HG03280 (cell line): ENCODE results near the gene CAD.

Experiments
- ATAC-seq: cut with Tn5 transposase; IDR thresholded peaks from one replicate; pipeline ENCODE4 v1.9.1; 2021; ENCODE audit warnings: mild to moderate bottlenecking, moderate library complexity; ENCODE audit not compliant: unreplicated experiment

Gene CAD

GRCh38 chr2:27222407-27222806 lies 5.2 kb downstream of the CAD start:
- no peak for ATAC-seq

GRCh38 chr2:27223416-27223815 lies 6.2 kb downstream of the CAD start:
- no peak for ATAC-seq

- no peak for ATAC-seq
Observed at GRCh38 chr2:27225526-27225925, 8.4 kb downstream of the CAD start.

- no peak for ATAC-seq
Observed at GRCh38 chr2:27227501-27227900, 10.3 kb downstream of the CAD start.

GRCh38 chr2:27231921-27232320 lies 14.8 kb downstream of the CAD start:
- ATAC-seq = no peak

GRCh38 chr2:27233341-27233740 lies 16.2 kb downstream of the CAD start:
- ATAC-seq = no peak

GRCh38 chr2:27236136-27236535 lies 19.0 kb downstream of the CAD start:
- ATAC-seq = no peak

- no peak for ATAC-seq
Observed at GRCh38 chr2:27236626-27237025, 19.5 kb downstream of the CAD start.

GRCh38 chr2:27237341-27237945 lies 20.3 kb downstream of the CAD start:
- no peak for ATAC-seq

- ATAC-seq = no peak
Observed at GRCh38 chr2:27238976-27239375, 21.8 kb downstream of the CAD start.

GRCh38 chr2:27240406-27240805 lies 23.2 kb downstream of the CAD start:
- ATAC-seq = no peak

GRCh38 chr2:27241761-27242613 lies 24.8 kb downstream of the CAD start:
- no peak for ATAC-seq

GRCh38 chr2:27242614-27242951 lies 25.4 kb downstream of the CAD start:
- ATAC-seq = no peak

- ATAC-seq = no peak
Observed at GRCh38 chr2:27243391-27244130, 26.4 kb downstream of the CAD start.

- no peak for ATAC-seq
Observed at GRCh38 chr2:27245116-27245515, 27.9 kb downstream of the CAD start.

- no peak for ATAC-seq
Observed at GRCh38 chr2:27245626-27246025, 28.5 kb downstream of the CAD start.

- ATAC-seq = no peak
Observed at GRCh38 chr2:27247893-27248292, 30.7 kb downstream of the CAD start.

- no peak for ATAC-seq
Observed at GRCh38 chr2:27249159-27249890, 32.2 kb downstream of the CAD start.

GRCh38 chr2:27249891-27250651 lies 32.9 kb downstream of the CAD start:
- ATAC-seq = no peak

- ATAC-seq = no peak
Observed at GRCh38 chr2:27250652-27251379, 33.6 kb downstream of the CAD start.
